ENCODE measurements around the gene EDDM13. TPM values are rescaled to one million over a fixed set of nuclear protein-coding genes. Genes with fewer than 3 reads are reported as not detected.
"Not testable (repeated sequence)": the region's sequence is repeated elsewhere in the genome, so short reads cannot be mapped to it uniquely, and the experiment has no call there.

EDDM13 gene
- total RNA-seq, 2 experiments from 2014 or later, result 1.1 to 1.8 TPM

- H3K27me3 Mint-ChIP-seq (ENCODE audit: low read depth); H3K9me3 Mint-ChIP-seq; intact Hi-C loops (cut with micrococcal nuclease); H3K27ac Mint-ChIP-seq; DNase-seq; H3K4me3 Mint-ChIP-seq; H3K36me3 Mint-ChIP-seq (ENCODE audit: low read depth); H3K4me1 Mint-ChIP-seq (ENCODE audit: low read depth): not testable (repeated sequence)
- CTCF ChIA-PET, result interaction anchor here (1.0 to 2.8 kb wide), 3 partner anchors 25 to 163 kb away, joined by 3 to 40 read pairs (median 12); no protein-coding TSS in a partner anchor
Measured at GRCh38 chr19:56335371-56335770, 62.8 kb downstream of the EDDM13 start.

- H3K36me3 Mint-ChIP-seq (ENCODE audit: low read depth); CTCF ChIA-PET; DNase-seq; H3K27me3 Mint-ChIP-seq (ENCODE audit: low read depth); H3K27ac Mint-ChIP-seq; H3K4me1 Mint-ChIP-seq (ENCODE audit: low read depth); H3K4me3 Mint-ChIP-seq; intact Hi-C loops (cut with micrococcal nuclease): not testable (repeated sequence)
- H3K9me3 Mint-ChIP-seq, result peaks cover 10% of the 10 kb centered on the region
Measured at GRCh38 chr19:56337077-56337476, 64.5 kb downstream of the EDDM13 start.

- H3K27me3 Mint-ChIP-seq (ENCODE audit: low read depth); intact Hi-C loops (cut with micrococcal nuclease); H3K36me3 Mint-ChIP-seq (ENCODE audit: low read depth); H3K4me1 Mint-ChIP-seq (ENCODE audit: low read depth); H3K27ac Mint-ChIP-seq; DNase-seq; H3K4me3 Mint-ChIP-seq: not testable (repeated sequence)
- CTCF ChIA-PET, result interaction anchor here (1.4 kb wide), 1 partner anchor 9 kb away, joined by 4 read pairs; no protein-coding TSS in a partner anchor
- peaks cover 15% of the 10 kb centered on the region for H3K9me3 Mint-ChIP-seq
Measured at GRCh38 chr19:56339031-56339430, 66.5 kb downstream of the EDDM13 start.

GRCh38 chr19:56341948-56342347 is 69.4 kb downstream of the EDDM13 start:
- Mint-ChIP-seq H3K4me3 (no peak overlapping the region), H3K27me3 (ENCODE audit: low read depth) (no peaks in the 10 kb centered on the region), H3K4me1 (ENCODE audit: low read depth) (no peaks in the 10 kb centered on the region), H3K27ac (no peak overlapping the region), H3K9me3 (peaks cover 15% of the 10 kb centered on the region), H3K36me3 (ENCODE audit: low read depth) (peaks cover 7% of the 10 kb centered on the region)
- CTCF ChIA-PET, result no interaction called here
- intact Hi-C loops (cut with micrococcal nuclease), result no loop called here
- DNase-seq, result no peak

- intact Hi-C loops (cut with micrococcal nuclease), result no loop called here
- H3K27ac Mint-ChIP-seq, result no peak overlapping the region
- peaks cover 5% of the 10 kb centered on the region for H3K36me3 Mint-ChIP-seq (ENCODE audit: low read depth)
- H3K4me3 Mint-ChIP-seq, result no peak overlapping the region
- no peaks in the 10 kb centered on the region for H3K27me3 Mint-ChIP-seq (ENCODE audit: low read depth)
- CTCF ChIA-PET, result interaction anchor here (0.5 to 2.1 kb wide), 10 partner anchors 13 to 518 kb away, joined by 3 to 6 read pairs (median 3); no protein-coding TSS in a partner anchor
- DNase-seq, result no peak
- H3K9me3 Mint-ChIP-seq, result peaks cover 8% of the 10 kb centered on the region
- no peaks in the 10 kb centered on the region for H3K4me1 Mint-ChIP-seq (ENCODE audit: low read depth)
Measured at GRCh38 chr19:56347163-56347778, 74.7 kb downstream of the EDDM13 start.

- Mint-ChIP-seq H3K4me1 (ENCODE audit: low read depth) (no peaks in the 10 kb centered on the region), H3K27me3 (ENCODE audit: low read depth) (no peaks in the 10 kb centered on the region), H3K4me3 (no peak overlapping the region), H3K9me3 (no peaks in the 10 kb centered on the region), H3K27ac (no peak overlapping the region), H3K36me3 (ENCODE audit: low read depth) (no peaks in the 10 kb centered on the region)
- peak; percentile 49 for DNase-seq
- CTCF ChIA-PET, result interaction anchor here (0.6 to 2.1 kb wide), 20 partner anchors 10 to 517 kb away, joined by 3 to 12 read pairs (median 3); partner anchors contain the start of genes NLRP11 and ZSCAN5A
- intact Hi-C loops (cut with micrococcal nuclease), result no loop called here
Measured at GRCh38 chr19:56348289-56348877, 75.8 kb downstream of the EDDM13 start.

GRCh38 chr19:56350416-56351045 is 78.0 kb downstream of the EDDM13 start:
- Mint-ChIP-seq H3K4me3 (no peak overlapping the region), H3K27ac (no peak overlapping the region)
- peak; percentile 77 for DNase-seq

GRCh38 chr19:56351208-56351607 is 78.7 kb downstream of the EDDM13 start:
- no peaks in the 10 kb centered on the region for H3K4me1 Mint-ChIP-seq (ENCODE audit: low read depth)
- H3K27ac Mint-ChIP-seq, result no peak overlapping the region
- no peaks in the 10 kb centered on the region for H3K27me3 Mint-ChIP-seq (ENCODE audit: low read depth)
- no peaks in the 10 kb centered on the region for H3K36me3 Mint-ChIP-seq (ENCODE audit: low read depth)
- no peak overlapping the region for H3K4me3 Mint-ChIP-seq
- no peaks in the 10 kb centered on the region for H3K9me3 Mint-ChIP-seq
- intact Hi-C loops (cut with micrococcal nuclease), result loop anchor here (2.0 kb wide), 1 partner anchor 36 kb away; the partner anchor contains the start of gene ZSCAN5A
- DNase-seq, result no peak
- CTCF ChIA-PET, result interaction anchor here (0.6 to 2.0 kb wide), 2 partner anchors 41 to 98 kb away, joined by 3 to 9 read pairs; no protein-coding TSS in a partner anchor

More at GRCh38 chr19:56350416-56351045, 78.0 kb downstream of the EDDM13 start:
- Mint-ChIP-seq H3K27me3 (ENCODE audit: low read depth) (no peaks in the 10 kb centered on the region), H3K36me3 (ENCODE audit: low read depth) (no peaks in the 10 kb centered on the region), H3K9me3 (no peaks in the 10 kb centered on the region), H3K4me1 (ENCODE audit: low read depth) (no peaks in the 10 kb centered on the region)
- intact Hi-C loops (cut with micrococcal nuclease), result loop anchor here (1.0 to 2.0 kb wide), 3 partner anchors 36 to 284 kb away; partner anchors contain the start of gene ZSCAN5A
- CTCF ChIA-PET, result interaction anchor here (2.0 kb wide), 1 partner anchor 97 kb away, joined by 9 read pairs; no protein-coding TSS in a partner anchor

GRCh38 chr19:56355517-56355916 is 83.0 kb downstream of the EDDM13 start:
- H3K4me1 Mint-ChIP-seq (ENCODE audit: low read depth), result no peaks in the 10 kb centered on the region
- DNase-seq, result no peak
- no peak overlapping the region for H3K27ac Mint-ChIP-seq
- no peak overlapping the region for H3K4me3 Mint-ChIP-seq
- intact Hi-C loops (cut with micrococcal nuclease), result no loop called here
- no peaks in the 10 kb centered on the region for H3K27me3 Mint-ChIP-seq (ENCODE audit: low read depth)
- H3K36me3 Mint-ChIP-seq (ENCODE audit: low read depth), result peaks cover 14% of the 10 kb centered on the region
- CTCF ChIA-PET, result no interaction called here
- peaks cover 12% of the 10 kb centered on the region for H3K9me3 Mint-ChIP-seq

GRCh38 chr19:56356944-56357343 is 84.4 kb downstream of the EDDM13 start:
- intact Hi-C loops (cut with micrococcal nuclease), result no loop called here
- peaks cover 20% of the 10 kb centered on the region for H3K36me3 Mint-ChIP-seq (ENCODE audit: low read depth)
- no peaks in the 10 kb centered on the region for H3K27me3 Mint-ChIP-seq (ENCODE audit: low read depth)
- no peak overlapping the region for H3K27ac Mint-ChIP-seq
- H3K4me3 Mint-ChIP-seq, result no peak overlapping the region
- CTCF ChIA-PET, result no interaction called here
- peaks cover 20% of the 10 kb centered on the region for H3K9me3 Mint-ChIP-seq
- no peaks in the 10 kb centered on the region for H3K4me1 Mint-ChIP-seq (ENCODE audit: low read depth)
- no peak for DNase-seq

Measured in activated naive CD4-positive, alpha-beta T cell treated with anti-CD3 and anti-CD28 coated beads for 36 hours (primary cell).